ENCODE measurements around the gene NSRP1. TPM values are rescaled to one million over a fixed set of nuclear protein-coding genes. Genes with fewer than 3 reads are reported as not detected.

The NSRP1 gene
- total RNA-seq, 1 donor from 2014 or later = 17.4 TPM

GRCh38 chr17:30218799-30219198, 102.2 kb downstream of the NSRP1 start:
- no peaks in the 10 kb centered on the region for H3K27me3 ChIP-seq
- no peaks in the 10 kb centered on the region for H3K9me3 ChIP-seq
- TF ChIP-seq POLR2A (IDR thresholded peaks at IDR 0.05) (no peak), POLR2AphosphoS5 (IDR thresholded peaks at IDR 0.05; ENCODE audit: insufficient read depth in 1 of 2, low read depth in 1 of 2) (no peak), CTCF (IDR thresholded peaks at IDR 0.05) (no peak)
- DNase-seq (ENCODE audit: extremely low spot score in 2 of 2) = no peak
- H3K4me3 ChIP-seq = no peak overlapping the region
- no peak overlapping the region for H3K27ac ChIP-seq
- H3K36me3 ChIP-seq = no peaks in the 10 kb centered on the region
- intact Hi-C loops (cut with DNase I) = no loop called here
- no peaks in the 10 kb centered on the region for H3K4me1 ChIP-seq

DNA sequence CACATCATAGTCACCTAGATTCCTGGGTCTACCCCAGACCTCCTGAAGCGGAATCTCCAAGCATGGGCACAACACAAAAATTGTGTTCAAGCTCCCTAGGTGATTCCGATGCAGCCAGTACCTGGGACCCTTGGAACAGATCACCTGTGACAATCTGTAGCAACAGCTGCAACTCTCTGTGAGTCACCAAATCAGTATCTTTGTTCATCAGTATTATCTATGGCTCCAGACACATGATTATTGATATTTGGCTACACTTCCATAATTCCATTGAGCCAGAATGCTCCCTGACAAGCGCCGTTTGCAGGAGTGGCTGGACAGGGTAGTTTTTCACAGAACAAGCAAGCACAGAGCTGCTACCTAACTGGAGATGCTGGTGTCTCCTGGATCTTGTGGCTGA, 102.7 kb downstream of the NSRP1 start:
- no peak for DNase-seq (ENCODE audit: extremely low spot score in 2 of 2)
- intact Hi-C loops (cut with DNase I) = no loop called here
- no peaks in the 10 kb centered on the region for H3K9me3 ChIP-seq
- H3K36me3 ChIP-seq = no peaks in the 10 kb centered on the region
- H3K4me3 ChIP-seq = no peak overlapping the region
- TF ChIP-seq CTCF (IDR thresholded peaks at IDR 0.05) (no peak), POLR2AphosphoS5 (IDR thresholded peaks at IDR 0.05; ENCODE audit: insufficient read depth in 1 of 2, low read depth in 1 of 2) (no peak), POLR2A (IDR thresholded peaks at IDR 0.05) (no peak)
- no peaks in the 10 kb centered on the region for H3K27me3 ChIP-seq
- no peak overlapping the region for H3K27ac ChIP-seq
- no peaks in the 10 kb centered on the region for H3K4me1 ChIP-seq

DNA sequence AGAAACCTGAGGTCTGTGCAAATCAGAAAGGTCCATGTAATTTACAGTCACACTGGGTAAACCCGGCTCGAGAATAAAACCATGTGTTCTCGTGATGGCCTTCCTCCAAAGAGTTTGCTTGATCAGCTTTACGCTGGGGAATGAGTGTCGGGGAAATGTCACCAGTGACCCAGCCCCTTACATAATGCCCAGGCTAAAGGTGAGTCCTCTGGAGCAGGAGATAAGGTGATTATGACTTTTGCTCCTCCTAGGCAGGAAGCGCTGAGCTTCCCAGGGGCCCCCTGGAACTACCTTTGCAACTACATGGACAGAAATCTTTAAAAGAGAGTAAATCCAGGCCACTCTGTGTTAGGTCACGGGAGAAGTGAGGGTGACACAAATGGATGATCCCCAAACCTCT, 103.2 kb downstream of the NSRP1 start:
- Histone ChIP-seq H3K9me3 (no peaks in the 10 kb centered on the region), H3K27ac (no peak overlapping the region), H3K36me3 (no peaks in the 10 kb centered on the region), H3K27me3 (no peaks in the 10 kb centered on the region), H3K4me1 (no peaks in the 10 kb centered on the region), H3K4me3 (no peak overlapping the region)
- intact Hi-C loops (cut with DNase I) = no loop called here
- TF ChIP-seq POLR2A (IDR thresholded peaks at IDR 0.05) = no peak
- DNase-seq (ENCODE audit: extremely low spot score in 2 of 2) = no peak

GRCh38 chr17:30220414-30220813, 103.8 kb downstream of the NSRP1 start:
- intact Hi-C loops (cut with DNase I) = no loop called here
- Histone ChIP-seq H3K4me3 (no peak overlapping the region), H3K36me3 (no peaks in the 10 kb centered on the region), H3K27me3 (no peaks in the 10 kb centered on the region), H3K9me3 (no peaks in the 10 kb centered on the region), H3K4me1 (no peaks in the 10 kb centered on the region), H3K27ac (no peak overlapping the region)
- DNase-seq (ENCODE audit: extremely low spot score in 2 of 2) = no peak
- no peak for TF ChIP-seq POLR2AphosphoS5 (IDR thresholded peaks at IDR 0.05; ENCODE audit: insufficient read depth in 1 of 2, low read depth in 1 of 2)
- no peak for TF ChIP-seq CTCF (IDR thresholded peaks at IDR 0.05)
- no peak for TF ChIP-seq POLR2A (IDR thresholded peaks at IDR 0.05)

DNA sequence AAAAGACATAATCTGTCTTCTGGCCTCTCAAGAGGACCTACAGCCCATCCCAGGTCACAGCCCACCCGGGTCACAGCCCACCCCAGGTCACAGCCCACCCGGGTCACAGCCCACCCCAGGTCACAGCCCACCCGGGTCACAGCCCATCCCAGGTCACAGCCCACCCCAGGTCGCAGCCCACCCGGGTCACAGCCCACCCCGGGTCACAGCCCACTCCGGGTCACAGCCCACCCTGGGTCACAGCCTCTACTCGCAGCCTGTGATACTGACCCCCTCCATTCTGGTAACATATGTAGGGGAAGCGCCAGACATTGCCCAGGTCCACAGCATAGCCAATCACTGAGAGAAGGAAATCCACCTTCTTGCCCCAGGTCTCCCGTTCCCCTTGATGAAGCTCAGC, 104.7 kb downstream of the NSRP1 start:
- Histone ChIP-seq H3K27ac (no peak overlapping the region), H3K4me3 (no peak overlapping the region), H3K4me1 (no peaks in the 10 kb centered on the region), H3K27me3 (no peaks in the 10 kb centered on the region), H3K9me3 (no peaks in the 10 kb centered on the region), H3K36me3 (no peaks in the 10 kb centered on the region)
- intact Hi-C loops (cut with DNase I) = no loop called here
- TF ChIP-seq POLR2A (IDR thresholded peaks at IDR 0.05) (no peak), POLR2AphosphoS5 (IDR thresholded peaks at IDR 0.05; ENCODE audit: insufficient read depth in 1 of 2, low read depth in 1 of 2) (no peak), CTCF (IDR thresholded peaks at IDR 0.05) (no peak)
- DNase-seq (ENCODE audit: extremely low spot score in 2 of 2) = no peak

- no peaks in the 10 kb centered on the region for H3K9me3 ChIP-seq
- DNase-seq (ENCODE audit: extremely low spot score in 2 of 2) = no peak
- no peak overlapping the region for H3K4me3 ChIP-seq
- no peaks in the 10 kb centered on the region for H3K36me3 ChIP-seq
- no peaks in the 10 kb centered on the region for H3K4me1 ChIP-seq
- TF ChIP-seq CTCF (IDR thresholded peaks at IDR 0.05) (no peak), POLR2A (IDR thresholded peaks at IDR 0.05) (no peak), POLR2AphosphoS5 (IDR thresholded peaks at IDR 0.05; ENCODE audit: insufficient read depth in 1 of 2, low read depth in 1 of 2) (no peak)
- H3K27ac ChIP-seq = no peak overlapping the region
- no peaks in the 10 kb centered on the region for H3K27me3 ChIP-seq
- intact Hi-C loops (cut with DNase I) = no loop called here
These were observed 105.6 kb downstream of the NSRP1 start for GRCh38 chr17:30222251-30222650.
